H1 (cell line): ENCODE data around the gene STEAP1B. TPM values are rescaled to one million over a fixed set of nuclear protein-coding genes. Genes with fewer than 3 reads are reported as not detected.

Experiments used
- CTCF ChIA-PET: fragments of 300-600 bp; sonication (Branson Sonifier 250); formaldehyde crosslinking; loops from one replicate; lab custom pipeline; 2021; ENCODE audit not compliant: partially characterized antibody; lab: Charles Lee
- POLR2A ChIA-PET: fragments of 300-600 bp; sonication (Branson Sonifier 250); formaldehyde crosslinking; loops from one replicate; lab custom pipeline; 2021; ENCODE audit warnings: inconsistent platforms; ENCODE audit not compliant: partially characterized antibody; lab: Charles Lee
- DNase-seq, 2 experiments: peaks; one replicate each; pipeline versions ENCODE4 v3.0.0 to v3.0.0-alpha.2; 2010 to 2022; ENCODE audit warnings: low spot score in 2 of 2, low read depth in 1 of 2, mixed read lengths in 1 of 2
- FAIRE-seq: peaks from 2 replicates; lab custom pipeline; 2011; peaks lifted over from hg19 to GRCh38; lab: Jason Lieb, UNC
- H2AFZ ChIP-seq: 2 replicates; pipeline ENCODE4 v1.8.1; 2012; ENCODE audit warnings: low read length, inconsistent platforms
- H2AK5ac ChIP-seq: 2 replicates; pipeline ENCODE4 v1.6.1; 2013; ENCODE audit warnings: low read depth, low read length
- H2BK120ac ChIP-seq: replicated peaks from 2 replicates; pipeline ENCODE3; 2013; ENCODE audit warnings: low read depth, low read length, inconsistent platforms
- H2BK12ac ChIP-seq: 2 replicates; pipeline ENCODE4 v1.6.1; 2013; ENCODE audit warnings: low read depth, low read length
- H2BK15ac ChIP-seq: 2 replicates; pipeline ENCODE4 v1.6.1; 2013; ENCODE audit warnings: low read length
- H2BK20ac ChIP-seq: 2 replicates; pipeline ENCODE4 v1.6.1; 2013; ENCODE audit warnings: low read length
- H2BK5ac ChIP-seq: 2 replicates; pipeline ENCODE4 v1.6.1; 2013; ENCODE audit warnings: low read depth, low read length
- H3K14ac ChIP-seq: 2 replicates; pipeline ENCODE4 v1.6.1; 2013; ENCODE audit warnings: inconsistent platforms; ENCODE audit not compliant: insufficient read length
- H3K18ac ChIP-seq: 2 replicates; pipeline ENCODE4 v1.6.1; 2013; ENCODE audit warnings: low read length; ENCODE audit errors: extremely low read depth
- H3K23ac ChIP-seq: 2 replicates; pipeline ENCODE4 v1.6.1; 2013; ENCODE audit warnings: inconsistent platforms; ENCODE audit not compliant: insufficient read length
- H3K23me2 ChIP-seq: 2 replicates; pipeline ENCODE4 v1.6.1; 2013; ENCODE audit warnings: low read depth, low read length
- H3K27ac ChIP-seq: 2 replicates; pipeline ENCODE4 v1.6.1; 2011; ENCODE audit warnings: low read depth, low read length, inconsistent platforms
- H3K27me3 ChIP-seq, 4 experiments: replicated peaks in 1 of 4; 1 replicate in 1 of 4; 2 replicates in 3 of 4; pipeline versions ENCODE4 v1.6.1 to v1.8.1; 2011 to 2013; ENCODE audit warnings: low read length in 3 of 4, mild to moderate bottlenecking in 3 of 4, inconsistent platforms in 2 of 4, mixed read lengths in 2 of 4, moderate library complexity in 1 of 4; ENCODE audit not compliant: control insufficient read depth in 3 of 4, insufficient read depth in 3 of 4; ENCODE audit errors: extremely low read depth in 1 of 4
- H3K36me3 ChIP-seq, 4 experiments: 2 replicates each; pipeline versions ENCODE4 v1.6.1 to v1.8.1; 2011 to 2013; ENCODE audit warnings: mild to moderate bottlenecking in 4 of 4, low read length in 3 of 4, moderate library complexity in 2 of 4, control low read depth in 1 of 4, inconsistent platforms in 1 of 4; ENCODE audit not compliant: insufficient read depth in 4 of 4, control insufficient read depth in 2 of 4
- H3K4ac ChIP-seq: replicated peaks from 2 replicates; pipeline ENCODE3; 2013; ENCODE audit warnings: low read length, low read depth, mixed read lengths, inconsistent platforms; ENCODE audit not compliant: insufficient read length
- H3K4me1 ChIP-seq, 4 experiments: replicated peaks in 1 of 4; 1 replicate in 1 of 4; 2 replicates in 3 of 4; pipeline versions ENCODE4 v1.6.1 to v1.8.1; 2011 to 2013; ENCODE audit warnings: low read length in 3 of 4, inconsistent platforms in 2 of 4, mixed read lengths in 1 of 4; ENCODE audit not compliant: insufficient read depth in 4 of 4, control insufficient read depth in 3 of 4
- H3K4me2 ChIP-seq, 2 experiments: 2 replicates each; pipeline versions ENCODE4 v1.6.1 to v1.8.1; 2011 to 2013; ENCODE audit warnings: low read depth in 2 of 2, low read length in 2 of 2, control low read depth in 1 of 2, inconsistent platforms in 1 of 2, mild to moderate bottlenecking in 1 of 2; ENCODE audit not compliant: insufficient read depth in 1 of 2
- H3K4me3 ChIP-seq, 4 experiments: fragments of 200-600, 300-600 bp in 1 of 4; sonication (generic), shearing (Covaris generic), sonication (Bioruptor Twin) in 1 of 4; 2 replicates each; pipeline versions ENCODE4 v1.5.1 to v1.8.1; 2011 to 2016; ENCODE audit warnings: low read length in 4 of 4, low read depth in 3 of 4, control low read depth in 2 of 4, inconsistent platforms in 2 of 4, mild to moderate bottlenecking in 2 of 4, mixed read lengths in 1 of 4, moderate library complexity in 1 of 4; ENCODE audit not compliant: insufficient read depth in 2 of 4; ENCODE audit errors: extremely low read depth in 1 of 4
- H3K56ac ChIP-seq: replicated peaks from 2 replicates; pipeline ENCODE3; 2013; ENCODE audit warnings: low read depth, mild to moderate bottlenecking, mixed read lengths, low read length, inconsistent platforms; ENCODE audit not compliant: insufficient read length
- H3K79me1 ChIP-seq: 2 replicates; pipeline ENCODE4 v1.6.1; 2013; ENCODE audit warnings: low read depth, low read length, control low read depth
- H3K79me2 ChIP-seq, 2 experiments: 2 replicates each; pipeline versions ENCODE4 v1.6.1 to v1.8.1; 2012 to 2013; ENCODE audit warnings: low read length in 2 of 2, mild to moderate bottlenecking in 2 of 2, inconsistent platforms in 1 of 2; ENCODE audit not compliant: insufficient read depth in 2 of 2, control insufficient read depth in 1 of 2
- H3K9ac ChIP-seq, 4 experiments: replicated peaks in 1 of 4; 1 replicate in 1 of 4; 2 replicates in 3 of 4; pipeline versions ENCODE4 v1.6.1 to v1.8.1; 2011 to 2013; ENCODE audit warnings: low read depth in 3 of 4, low read length in 3 of 4, control low read depth in 2 of 4, mild to moderate bottlenecking in 2 of 4, moderate library complexity in 2 of 4, inconsistent platforms in 1 of 4; ENCODE audit errors: extremely low read depth in 1 of 4
- H3K9me3 ChIP-seq, 2 experiments: 2 replicates each; pipeline versions ENCODE4 v1.6.1 to v1.8.1; 2012 to 2013; ENCODE audit warnings: mild to moderate bottlenecking in 2 of 2, moderate library complexity in 2 of 2, control low read depth in 1 of 2, inconsistent platforms in 1 of 2, low read depth in 1 of 2, low read length in 1 of 2, mixed read lengths in 1 of 2; ENCODE audit not compliant: insufficient read depth in 2 of 2
- H4K20me1 ChIP-seq, 2 experiments: replicated peaks in 1 of 2; 2 replicates each; pipeline versions ENCODE3 to v1.8.1; 2011 to 2013; ENCODE audit warnings: inconsistent platforms in 2 of 2, low read length in 2 of 2, mild to moderate bottlenecking in 1 of 2; ENCODE audit not compliant: insufficient read depth in 2 of 2, control insufficient read depth in 1 of 2
- H4K5ac ChIP-seq: 2 replicates; pipeline ENCODE4 v1.6.1; 2013; ENCODE audit warnings: low read length, low read depth, mixed read lengths, inconsistent platforms; ENCODE audit not compliant: insufficient read length
- H4K8ac ChIP-seq: 2 replicates; pipeline ENCODE4 v1.8.0; 2013; ENCODE audit warnings: mild to moderate bottlenecking, moderate library complexity, low read length, inconsistent platforms; ENCODE audit not compliant: insufficient read depth; ENCODE audit errors: extremely low read depth
- H4K91ac ChIP-seq: replicated peaks from 2 replicates; pipeline ENCODE3; 2013; ENCODE audit warnings: low read length, mixed read lengths, inconsistent platforms; ENCODE audit not compliant: insufficient read length
- WGBS, 2 experiments: shearing (Covaris generic) in 1 of 2; methylation state at CpG; one replicate each; pipeline versions ENCODE4 v1.1.6 to v1.1.7; 2013 to 2015; ENCODE audit warnings: low lambda C conversion rate in 2 of 2, mixed read lengths in 2 of 2, inconsistent platforms in 1 of 2, low coverage in 1 of 2, missing lambda C conversion rate in 1 of 2; ENCODE audit not compliant: insufficient replicate concordance in 2 of 2, insufficient coverage in 1 of 2, insufficient read length in 1 of 2; ENCODE audit errors: extremely low coverage in 1 of 2, missing lambda C conversion rate in 1 of 2; 5-methylcytosine and 5-hydroxymethylcytosine counted together
- polyA plus RNA-seq, 7 experiments: library from polyadenylated mRNA; depleted of rRNA in 3 of 7; stranded (reverse) in 5 of 7; unstranded in 2 of 7; fragments of >200 nt in 5 of 7; fragments of 200-250 nt in 2 of 7; gene quantifications; 1 replicate in 5 of 7; 2 replicates in 1 of 7; 4 replicates in 1 of 7; pipeline versions ENCODE4 v1.2.1 to v1.2.3, GENCODE V29; 2011 to 2013; ENCODE audit warnings: missing spikeins in 2 of 7, mixed read lengths in 2 of 7
- total RNA-seq: library from RNA; stranded (reverse); fragmentation: NEBNext Ultra II Directional; extraction: Animal tissue kit (Norgen Biotek cat#: 25700); gene quantifications from 2 replicates; pipeline ENCODE4 v1.2.1, GENCODE V29; 2021

STEAP1B gene
- total and polyA plus RNA-seq, 2 of the 8 experiments (the other 6 are each of a cell fraction or from before 2014, with no cell fraction given), result 5.4 to 8.7 TPM

GRCh38 chr7:22435720-22436119, 64.3 kb downstream of the STEAP1B start:
- Histone ChIP-seq H3K9ac (no peak overlapping the region), H2AK5ac (0 out of 2 replicates have a peak overlapping the region, but pooled peaks have one; percentile 91), H2BK5ac (peak overlapping the region; percentile 74; the same call in 1 of the 2 replicates), H3K23me2 (no peaks in the 10 kb centered on the region; the same call in 1 of the 2 replicates), H3K4me3 (no peak overlapping the region), H3K4ac (peak overlapping the region; percentile 74), H3K79me2 (no peaks in the 10 kb centered on the region), H3K18ac (0 out of 2 replicates have a peak overlapping the region, but pooled peaks have one; percentile 20), H2BK20ac (peak overlapping the region; percentile 84; the same call in 1 of the 2 replicates), H3K9me3 (no peaks in the 10 kb centered on the region), H2BK120ac (peak overlapping the region; percentile 62), H3K27me3 (no peaks in the 10 kb centered on the region), H3K23ac (no peak overlapping the region), H3K56ac (no peak overlapping the region), H3K4me2 (no peak overlapping the region; a peak in 1 of 4 replicates), H2BK12ac (peak overlapping the region; percentile 94), H2AFZ (no peak overlapping the region), H4K20me1 (no peaks in the 10 kb centered on the region), H4K5ac (no peak overlapping the region), H3K14ac (no peak overlapping the region), H3K36me3 (no peaks in the 10 kb centered on the region), H3K79me1 (no peaks in the 10 kb centered on the region), H2BK15ac (no peak overlapping the region), H3K4me1 (peaks cover 7 to 17% (median 16%) of the 10 kb centered on the region in 4 experiments; a peak in 6 of 7 replicates), H3K27ac (no peak overlapping the region), H4K91ac (peak overlapping the region; percentile 63), H4K8ac (no peak overlapping the region)
- ChIA-PET POLR2A (interaction anchor here (1.1 kb wide), 1 partner anchor 10 kb away, joined by 5 read pairs; no protein-coding TSS in a partner anchor), CTCF (interaction anchor here (0.6 to 1.4 kb wide), 4 partner anchors 9 to 182 kb away, joined by 3 to 5 read pairs (median 4); no protein-coding TSS in a partner anchor)
- 95% methylated on average over 8 of the region's 8 CpGs; no CpG with 5 or more reads in 1 of the 2 experiments for WGBS, 2 experiments
- DNase-seq (no peak), FAIRE-seq (no peak)
